Neural cell (in vitro differentiated cells): ENCODE results near the gene THG1L.

ENCODE experiments used
- SMC3 ChIP-seq: fragments of 450-650 bp; conservative IDR thresholded peaks from 2 replicates; pipeline ENCODE4 v1.6.1; 2014; ENCODE audit warnings: antibody characterized with exemption, mild to moderate bottlenecking, moderate library complexity; ENCODE audit not compliant: poor library complexity
- TF ChIP-seq, protein P1 (sequence below): fragments of 450-650 bp; IDR thresholded peaks from 2 replicates; pipeline ENCODE4 v1.5.1; 2014; ENCODE audit warnings: antibody characterized with exemption, mild to moderate bottlenecking, moderate library complexity; ENCODE audit not compliant: poor library complexity, severe bottlenecking

DNA sequence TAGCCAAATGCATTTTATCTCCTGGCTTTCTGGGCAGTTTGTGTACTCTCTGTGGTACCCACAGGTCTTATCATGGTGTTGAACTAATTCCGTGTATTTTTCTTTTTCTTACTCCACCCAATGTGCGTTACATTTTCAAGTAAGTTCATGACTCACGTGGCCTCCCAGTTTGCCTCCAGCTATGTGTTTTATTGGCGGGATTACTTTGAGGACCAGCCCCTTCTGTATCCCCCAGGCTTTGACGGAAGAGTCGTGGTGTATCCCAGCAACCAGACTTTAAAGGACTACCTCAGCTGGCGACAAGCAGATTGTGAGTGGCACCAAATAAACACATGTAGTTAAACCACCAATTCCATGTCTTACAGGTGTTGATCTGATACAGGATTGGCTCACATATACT is 3.2 kb downstream of the THG1L start:
- TF ChIP-seq, protein P1, sequence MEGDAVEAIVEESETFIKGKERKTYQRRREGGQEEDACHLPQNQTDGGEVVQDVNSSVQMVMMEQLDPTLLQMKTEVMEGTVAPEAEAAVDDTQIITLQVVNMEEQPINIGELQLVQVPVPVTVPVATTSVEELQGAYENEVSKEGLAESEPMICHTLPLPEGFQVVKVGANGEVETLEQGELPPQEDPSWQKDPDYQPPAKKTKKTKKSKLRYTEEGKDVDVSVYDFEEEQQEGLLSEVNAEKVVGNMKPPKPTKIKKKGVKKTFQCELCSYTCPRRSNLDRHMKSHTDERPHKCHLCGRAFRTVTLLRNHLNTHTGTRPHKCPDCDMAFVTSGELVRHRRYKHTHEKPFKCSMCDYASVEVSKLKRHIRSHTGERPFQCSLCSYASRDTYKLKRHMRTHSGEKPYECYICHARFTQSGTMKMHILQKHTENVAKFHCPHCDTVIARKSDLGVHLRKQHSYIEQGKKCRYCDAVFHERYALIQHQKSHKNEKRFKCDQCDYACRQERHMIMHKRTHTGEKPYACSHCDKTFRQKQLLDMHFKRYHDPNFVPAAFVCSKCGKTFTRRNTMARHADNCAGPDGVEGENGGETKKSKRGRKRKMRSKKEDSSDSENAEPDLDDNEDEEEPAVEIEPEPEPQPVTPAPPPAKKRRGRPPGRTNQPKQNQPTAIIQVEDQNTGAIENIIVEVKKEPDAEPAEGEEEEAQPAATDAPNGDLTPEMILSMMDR = no peak
- TF ChIP-seq SMC3 = no peak
